ENCODE measurements around the gene MEAK7.

MEAK7 gene

GRCh38 chr16:84507011-84507982 is 2.8 kb upstream of the MEAK7 start:
- Histone ChIP-seq H3K4me1 (ENCODE audit: control insufficient read depth, low read depth, low read length) (peaks cover 10% of the 10 kb centered on the region), H3K27me3 (ENCODE audit: control insufficient read depth, insufficient read depth, low read length) (no peaks in the 10 kb centered on the region), H3K4me3 (ENCODE audit: low read length) (no peak overlapping the region), H3K27ac (ENCODE audit: low read length) (no peak overlapping the region), H3K36me3 (ENCODE audit: control insufficient read depth, low read depth, low read length) (no peaks in the 10 kb centered on the region), H3K9me3 (ENCODE audit: control insufficient read depth, low read depth, low read length) (no peaks in the 10 kb centered on the region), H3K9ac (ENCODE audit: low read length) (no peak overlapping the region)

- no peaks in the 10 kb centered on the region for H3K36me3 ChIP-seq (ENCODE audit: control insufficient read depth, low read depth, low read length)
- no peaks in the 10 kb centered on the region for H3K27me3 ChIP-seq (ENCODE audit: control insufficient read depth, insufficient read depth, low read length)
- H3K4me1 ChIP-seq (ENCODE audit: control insufficient read depth, low read depth, low read length), result peaks cover 5% of the 10 kb centered on the region
- no peaks in the 10 kb centered on the region for H3K9me3 ChIP-seq (ENCODE audit: control insufficient read depth, low read depth, low read length)
- peak overlapping the region; percentile 59 for H3K9ac ChIP-seq (ENCODE audit: low read length)
- peak overlapping the region; percentile 88 for H3K4me3 ChIP-seq (ENCODE audit: low read length)
- H3K27ac ChIP-seq (ENCODE audit: low read length), result no peak overlapping the region
Observed at GRCh38 chr16:84505249-84506187, 1.1 kb upstream of the MEAK7 start.

GRCh38 chr16:84503751-84504395 is 586 bp downstream of the MEAK7 start:
- no peaks in the 10 kb centered on the region for H3K9me3 ChIP-seq (ENCODE audit: control insufficient read depth, low read depth, low read length)
- H3K4me1 ChIP-seq (ENCODE audit: control insufficient read depth, low read depth, low read length), result peaks cover 5% of the 10 kb centered on the region
- H3K36me3 ChIP-seq (ENCODE audit: control insufficient read depth, low read depth, low read length), result no peaks in the 10 kb centered on the region
- H3K27ac ChIP-seq (ENCODE audit: low read length), result no peak overlapping the region
- H3K27me3 ChIP-seq (ENCODE audit: control insufficient read depth, insufficient read depth, low read length), result no peaks in the 10 kb centered on the region
- H3K9ac ChIP-seq (ENCODE audit: low read length), result peak overlapping the region; percentile 59
- peak overlapping the region; percentile 88 for H3K4me3 ChIP-seq (ENCODE audit: low read length)

GRCh38 chr16:84502581-84502980 is 1.9 kb downstream of the MEAK7 start:
- H3K9ac ChIP-seq (ENCODE audit: low read length), result no peak overlapping the region
- no peak overlapping the region for H3K27ac ChIP-seq (ENCODE audit: low read length)
- H3K4me3 ChIP-seq (ENCODE audit: low read length), result no peak overlapping the region
- H3K9me3 ChIP-seq (ENCODE audit: control insufficient read depth, low read depth, low read length), result no peaks in the 10 kb centered on the region
- peaks cover under 1% of the 10 kb centered on the region for H3K36me3 ChIP-seq (ENCODE audit: control insufficient read depth, low read depth, low read length)
- H3K4me1 ChIP-seq (ENCODE audit: control insufficient read depth, low read depth, low read length), result peaks cover 5% of the 10 kb centered on the region
- no peaks in the 10 kb centered on the region for H3K27me3 ChIP-seq (ENCODE audit: control insufficient read depth, insufficient read depth, low read length)

GRCh38 chr16:84502075-84502474 is 2.4 kb downstream of the MEAK7 start:
- Histone ChIP-seq H3K9ac (ENCODE audit: low read length) (no peak overlapping the region), H3K27me3 (ENCODE audit: control insufficient read depth, insufficient read depth, low read length) (no peaks in the 10 kb centered on the region), H3K4me1 (ENCODE audit: control insufficient read depth, low read depth, low read length) (peaks cover 5% of the 10 kb centered on the region), H3K36me3 (ENCODE audit: control insufficient read depth, low read depth, low read length) (peaks cover 6% of the 10 kb centered on the region), H3K27ac (ENCODE audit: low read length) (no peak overlapping the region), H3K9me3 (ENCODE audit: control insufficient read depth, low read depth, low read length) (no peaks in the 10 kb centered on the region), H3K4me3 (ENCODE audit: low read length) (no peak overlapping the region)

- peaks cover 11% of the 10 kb centered on the region for H3K36me3 ChIP-seq (ENCODE audit: control insufficient read depth, low read depth, low read length)
- no peak overlapping the region for H3K27ac ChIP-seq (ENCODE audit: low read length)
- H3K4me1 ChIP-seq (ENCODE audit: control insufficient read depth, low read depth, low read length), result peaks cover 5% of the 10 kb centered on the region
- H3K4me3 ChIP-seq (ENCODE audit: low read length), result no peak overlapping the region
- no peak overlapping the region for H3K9ac ChIP-seq (ENCODE audit: low read length)
- no peaks in the 10 kb centered on the region for H3K27me3 ChIP-seq (ENCODE audit: control insufficient read depth, insufficient read depth, low read length)
- H3K9me3 ChIP-seq (ENCODE audit: control insufficient read depth, low read depth, low read length), result no peaks in the 10 kb centered on the region
Observed at GRCh38 chr16:84501077-84501735, 3.3 kb downstream of the MEAK7 start.

GRCh38 chr16:84500531-84500930 is 3.9 kb downstream of the MEAK7 start:
- Histone ChIP-seq H3K9ac (ENCODE audit: low read length) (no peak overlapping the region), H3K27me3 (ENCODE audit: control insufficient read depth, insufficient read depth, low read length) (no peaks in the 10 kb centered on the region), H3K27ac (ENCODE audit: low read length) (no peak overlapping the region), H3K9me3 (ENCODE audit: control insufficient read depth, low read depth, low read length) (no peaks in the 10 kb centered on the region), H3K36me3 (ENCODE audit: control insufficient read depth, low read depth, low read length) (peaks cover 11% of the 10 kb centered on the region), H3K4me1 (ENCODE audit: control insufficient read depth, low read depth, low read length) (peaks cover 5% of the 10 kb centered on the region), H3K4me3 (ENCODE audit: low read length) (no peak overlapping the region)

GRCh38 chr16:84499638-84500037 is 4.8 kb downstream of the MEAK7 start:
- Histone ChIP-seq H3K36me3 (ENCODE audit: control insufficient read depth, low read depth, low read length) (peaks cover 13% of the 10 kb centered on the region), H3K4me3 (ENCODE audit: low read length) (no peak overlapping the region), H3K9me3 (ENCODE audit: control insufficient read depth, low read depth, low read length) (no peaks in the 10 kb centered on the region), H3K27me3 (ENCODE audit: control insufficient read depth, insufficient read depth, low read length) (no peaks in the 10 kb centered on the region), H3K4me1 (ENCODE audit: control insufficient read depth, low read depth, low read length) (no peaks in the 10 kb centered on the region), H3K27ac (ENCODE audit: low read length) (no peak overlapping the region), H3K9ac (ENCODE audit: low read length) (no peak overlapping the region)

GRCh38 chr16:84498859-84499620 is 5.4 kb downstream of the MEAK7 start:
- no peak overlapping the region for H3K4me3 ChIP-seq (ENCODE audit: low read length)
- no peaks in the 10 kb centered on the region for H3K9me3 ChIP-seq (ENCODE audit: control insufficient read depth, low read depth, low read length)
- no peak overlapping the region for H3K27ac ChIP-seq (ENCODE audit: low read length)
- H3K36me3 ChIP-seq (ENCODE audit: control insufficient read depth, low read depth, low read length), result peaks cover 19% of the 10 kb centered on the region
- H3K27me3 ChIP-seq (ENCODE audit: control insufficient read depth, insufficient read depth, low read length), result no peaks in the 10 kb centered on the region
- H3K9ac ChIP-seq (ENCODE audit: low read length), result no peak overlapping the region
- no peaks in the 10 kb centered on the region for H3K4me1 ChIP-seq (ENCODE audit: control insufficient read depth, low read depth, low read length)

GRCh38 chr16:84498223-84498610 is 6.2 kb downstream of the MEAK7 start:
- H3K27me3 ChIP-seq (ENCODE audit: control insufficient read depth, insufficient read depth, low read length), result no peaks in the 10 kb centered on the region
- H3K9ac ChIP-seq (ENCODE audit: low read length), result no peak overlapping the region
- H3K36me3 ChIP-seq (ENCODE audit: control insufficient read depth, low read depth, low read length), result peaks cover 21% of the 10 kb centered on the region
- no peak overlapping the region for H3K27ac ChIP-seq (ENCODE audit: low read length)
- peaks cover 5% of the 10 kb centered on the region for H3K9me3 ChIP-seq (ENCODE audit: control insufficient read depth, low read depth, low read length)
- no peaks in the 10 kb centered on the region for H3K4me1 ChIP-seq (ENCODE audit: control insufficient read depth, low read depth, low read length)
- H3K4me3 ChIP-seq (ENCODE audit: low read length), result no peak overlapping the region
